Testis (tissue), 2 donors: ENCODE data around the gene IL21.

ENCODE experiments used
- CTCF ChIP-seq, 3 experiments: fragments of 450-650 bp in 2 of 3; fragments of 200-600 bp in 1 of 3; sonication (generic) in 1 of 3; IDR thresholded peaks; one replicate each; pipeline ENCODE4 v1.5.1; 2016 to 2019; ENCODE audit warnings: antibody characterized with exemption in 3 of 3, mild to moderate bottlenecking in 2 of 3, moderate library complexity in 1 of 3
- POLR2A ChIP-seq: fragments of 450-650 bp; IDR thresholded peaks from one replicate; pipeline ENCODE4 v1.6.1; 2017; ENCODE audit warnings: antibody characterized with exemption, mild to moderate bottlenecking, moderate library complexity

- TF ChIP-seq POLR2A (no peak), CTCF (IDR thresholded peaks at IDR 0.05) (no peak)
Observed at GRCh38 chr4:122588453-122589238, 32.2 kb downstream of the IL21 start.
